Calu3 (cell line): ENCODE measurements around the gene SORCS3. TPM values are rescaled to one million over a fixed set of nuclear protein-coding genes. Genes with fewer than 3 reads are reported as not detected.

Source experiments
- BruUV-seq: library from RNA; stranded (reverse); fragments of 400-500 nt; replicated peaks from 2 replicates; lab custom pipeline; 2021; lab: Mats Ljungman, UMichigan
- CTCF ChIA-PET: fragments of 300-600 bp; sonication (Branson Sonifier 250); formaldehyde crosslinking; loops from one replicate; lab custom pipeline; 2022; ENCODE audit warnings: antibody characterized with exemption; lab: Charles Lee
- DNase-seq: peaks from one replicate; pipeline ENCODE4 v3.0.0; 2022
- H3K27ac Mint-ChIP-seq: one replicate; pipeline ENCODE4 v1.8.0; 2022; ENCODE audit warnings: mixed read lengths; ENCODE audit not compliant: unreplicated experiment
- H3K27me3 Mint-ChIP-seq: one replicate; pipeline ENCODE4 v1.8.0; 2022; ENCODE audit warnings: mixed read lengths; ENCODE audit not compliant: unreplicated experiment
- H3K36me3 Mint-ChIP-seq: one replicate; pipeline ENCODE4 v1.8.0; 2022; ENCODE audit warnings: mild to moderate bottlenecking, moderate library complexity, mixed read lengths; ENCODE audit not compliant: insufficient read depth, unreplicated experiment
- H3K4me1 Mint-ChIP-seq: one replicate; pipeline ENCODE4 v1.8.0; 2022; ENCODE audit warnings: mild to moderate bottlenecking, low read depth, mixed read lengths; ENCODE audit not compliant: unreplicated experiment
- H3K4me3 Mint-ChIP-seq: one replicate; pipeline ENCODE4 v1.8.0; 2022; ENCODE audit warnings: mild to moderate bottlenecking, low read depth, moderate library complexity, mixed read lengths; ENCODE audit not compliant: unreplicated experiment
- H3K9me3 Mint-ChIP-seq: one replicate; pipeline ENCODE4 v1.8.0; 2022; ENCODE audit warnings: low read depth, mixed read lengths; ENCODE audit not compliant: unreplicated experiment
- intact Hi-C: fragments of 100-400 bp; cut with micrococcal nuclease; formaldehyde crosslinking; loops from one replicate; pipeline ENCODE4 v1.10.0; 2022; ENCODE audit not compliant: unreplicated experiment
- total RNA-seq: library from RNA; stranded (reverse); gene quantifications from 2 replicates; pipeline ENCODE4 v1.2.3, GENCODE V29; 2022
- TF ChIP-seq, protein P1 (sequence below): fragments of 200-600 bp; IDR thresholded peaks from one replicate; pipeline ENCODE4 v1.8.0; 2022; ENCODE audit warnings: antibody characterized with exemption; ENCODE audit not compliant: unreplicated experiment

Gene SORCS3
- total RNA-seq, 1 experiment from 2014 or later, result not detected

DNA sequence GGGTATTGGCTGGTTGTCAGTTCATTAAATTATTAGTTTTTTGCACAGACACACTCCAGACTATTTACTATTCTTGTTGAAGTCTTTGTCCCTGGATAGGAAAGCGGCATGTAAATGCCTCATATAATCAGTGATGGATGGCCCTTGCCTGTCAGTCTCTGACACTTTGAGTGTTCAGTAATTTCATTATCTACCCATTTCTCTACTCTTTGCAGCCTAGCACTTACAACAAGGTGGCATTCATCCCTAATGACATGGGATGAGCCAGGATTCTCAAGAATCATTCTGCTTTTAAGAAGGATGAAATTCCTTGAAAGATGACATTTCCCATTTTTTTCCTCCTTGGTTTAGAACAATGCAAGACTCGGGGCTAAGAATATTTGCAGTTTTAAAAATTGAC, 155.7 kb downstream of the SORCS3 start:
- intact Hi-C loops, result no loop called here
- Mint-ChIP-seq H3K36me3 (no peaks in the 10 kb centered on the region), H3K27me3 (peaks cover 40% of the 10 kb centered on the region), H3K9me3 (no peaks in the 10 kb centered on the region), H3K27ac (no peak overlapping the region), H3K4me3 (no peak overlapping the region), H3K4me1 (no peaks in the 10 kb centered on the region)
- CTCF ChIA-PET, result no interaction called here
- TF ChIP-seq, protein P1, sequence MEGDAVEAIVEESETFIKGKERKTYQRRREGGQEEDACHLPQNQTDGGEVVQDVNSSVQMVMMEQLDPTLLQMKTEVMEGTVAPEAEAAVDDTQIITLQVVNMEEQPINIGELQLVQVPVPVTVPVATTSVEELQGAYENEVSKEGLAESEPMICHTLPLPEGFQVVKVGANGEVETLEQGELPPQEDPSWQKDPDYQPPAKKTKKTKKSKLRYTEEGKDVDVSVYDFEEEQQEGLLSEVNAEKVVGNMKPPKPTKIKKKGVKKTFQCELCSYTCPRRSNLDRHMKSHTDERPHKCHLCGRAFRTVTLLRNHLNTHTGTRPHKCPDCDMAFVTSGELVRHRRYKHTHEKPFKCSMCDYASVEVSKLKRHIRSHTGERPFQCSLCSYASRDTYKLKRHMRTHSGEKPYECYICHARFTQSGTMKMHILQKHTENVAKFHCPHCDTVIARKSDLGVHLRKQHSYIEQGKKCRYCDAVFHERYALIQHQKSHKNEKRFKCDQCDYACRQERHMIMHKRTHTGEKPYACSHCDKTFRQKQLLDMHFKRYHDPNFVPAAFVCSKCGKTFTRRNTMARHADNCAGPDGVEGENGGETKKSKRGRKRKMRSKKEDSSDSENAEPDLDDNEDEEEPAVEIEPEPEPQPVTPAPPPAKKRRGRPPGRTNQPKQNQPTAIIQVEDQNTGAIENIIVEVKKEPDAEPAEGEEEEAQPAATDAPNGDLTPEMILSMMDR, result no peak
- no TSS peak for BruUV-seq
- DNase-seq, result no peak

DNA sequence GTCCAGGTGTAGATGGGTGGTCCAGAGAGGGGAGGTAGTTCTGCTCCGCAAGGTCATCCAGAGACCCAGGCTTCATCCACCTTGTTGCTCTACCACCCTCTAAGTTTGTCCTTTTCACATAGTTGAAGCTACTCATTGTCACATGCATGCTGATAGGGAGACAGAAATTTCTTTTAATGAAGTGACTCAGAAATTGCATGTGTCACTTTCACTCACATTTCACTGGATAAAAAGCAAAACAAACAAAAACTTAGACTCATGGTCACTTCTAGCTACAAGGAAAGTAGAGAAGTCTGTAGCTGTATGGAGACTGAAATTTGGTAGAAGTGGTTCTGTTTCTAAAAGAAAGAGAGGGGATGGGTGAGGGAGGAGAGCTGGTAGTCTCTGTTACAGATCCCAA, 161.9 kb downstream of the SORCS3 start:
- Mint-ChIP-seq H3K27ac (no peak overlapping the region), H3K4me1 (peaks cover 5% of the 10 kb centered on the region), H3K27me3 (no peaks in the 10 kb centered on the region), H3K36me3 (no peaks in the 10 kb centered on the region), H3K4me3 (no peak overlapping the region), H3K9me3 (peaks cover 2% of the 10 kb centered on the region)
- TF ChIP-seq, protein P1, result no peak
- CTCF ChIA-PET, result no interaction called here
- no peak for DNase-seq
- BruUV-seq, result no TSS peak
- intact Hi-C loops, result no loop called here

DNA sequence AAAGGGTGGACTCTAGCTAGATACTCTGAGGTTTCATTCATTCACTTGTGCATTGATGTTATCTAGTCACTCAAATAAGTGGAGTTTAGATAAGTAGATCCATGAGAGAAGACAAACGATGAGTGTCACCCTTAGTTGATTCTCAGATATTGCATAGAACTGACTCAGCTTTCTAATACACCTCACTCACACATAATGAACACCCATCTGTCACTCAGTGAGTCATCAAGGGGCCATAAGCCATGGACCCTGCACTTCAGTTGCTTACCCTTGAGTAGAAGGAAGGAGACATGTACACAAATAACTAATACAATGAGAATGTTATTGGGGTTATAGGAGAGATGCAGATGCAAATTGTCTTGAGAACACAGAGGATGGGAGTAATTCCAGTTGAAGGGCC, 163.8 kb downstream of the SORCS3 start:
- DNase-seq, result no peak
- no peak overlapping the region for H3K27ac Mint-ChIP-seq
- H3K9me3 Mint-ChIP-seq, result peaks cover 2% of the 10 kb centered on the region
- BruUV-seq, result no TSS peak
- CTCF ChIA-PET, result no interaction called here
- no peaks in the 10 kb centered on the region for H3K36me3 Mint-ChIP-seq
- intact Hi-C loops, result no loop called here
- TF ChIP-seq, protein P1, result no peak
- H3K4me3 Mint-ChIP-seq, result no peak overlapping the region
- peaks cover 15% of the 10 kb centered on the region for H3K4me1 Mint-ChIP-seq
- H3K27me3 Mint-ChIP-seq, result no peaks in the 10 kb centered on the region

DNA sequence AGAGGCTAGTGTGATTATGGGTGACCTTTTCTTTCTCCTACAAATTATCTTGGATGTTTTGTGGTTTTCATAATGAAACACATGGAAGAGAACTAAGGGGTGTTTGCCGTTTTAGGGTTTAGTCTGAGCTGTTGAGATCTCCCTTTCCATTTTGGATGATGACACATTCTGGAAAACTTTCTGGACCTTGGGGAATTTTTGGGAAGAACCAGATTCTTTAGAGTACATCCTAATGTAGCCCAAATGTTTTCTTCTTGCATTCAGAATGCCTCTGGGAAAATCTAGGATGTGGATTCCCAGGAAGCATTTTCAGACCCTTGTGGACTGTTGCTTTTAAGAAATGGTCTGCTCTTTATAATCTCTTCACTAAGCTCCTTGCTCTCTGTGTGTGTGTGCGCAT, 165.7 kb downstream of the SORCS3 start:
- CTCF ChIA-PET, result no interaction called here
- H3K4me3 Mint-ChIP-seq, result no peak overlapping the region
- H3K27me3 Mint-ChIP-seq, result no peaks in the 10 kb centered on the region
- H3K27ac Mint-ChIP-seq, result no peak overlapping the region
- DNase-seq, result no peak
- BruUV-seq, result no TSS peak
- peaks cover 5% of the 10 kb centered on the region for H3K9me3 Mint-ChIP-seq
- H3K36me3 Mint-ChIP-seq, result no peaks in the 10 kb centered on the region
- peaks cover 15% of the 10 kb centered on the region for H3K4me1 Mint-ChIP-seq
- intact Hi-C loops, result no loop called here
- TF ChIP-seq, protein P1, result no peak
